Motor neuron (in vitro differentiated cells): Measurements from ENCODE around the gene MCM3AP. TPM values are rescaled to one million over a fixed set of nuclear protein-coding genes. Genes with fewer than 3 reads are reported as not detected.

ENCODE experiments used
- ATAC-seq, 8 experiments: fragments of 200-7000 bp; cut with Tn5 transposase; replicated peaks in 6 of 8; 2 replicates each; pipeline ENCODE4 v1.8.0; 2021; ENCODE audit warnings: mild to moderate bottlenecking in 8 of 8, moderate library complexity in 8 of 8
- H3K27ac ChIP-seq, 2 donors: fragments of 250-450 bp; sonication (Bioruptor Pico); 2 replicates each; pipeline ENCODE4 v1.9.0; 2021; ENCODE audit warnings: antibody characterized with exemption in 2 of 2, mild to moderate bottlenecking in 2 of 2, moderate library complexity in 1 of 2
- H3K4me1 ChIP-seq, 2 donors: fragments of 250-450 bp; sonication (Bioruptor Pico); replicated peaks in 1 of 2; 2 replicates each; pipeline ENCODE4 v1.6.1; 2021; ENCODE audit warnings: antibody characterized with exemption in 2 of 2, mild to moderate bottlenecking in 2 of 2, moderate library complexity in 1 of 2
- H3K4me3 ChIP-seq, 5 donors: fragments of 250-450 bp; sonication (Bioruptor Pico); 2 replicates each; pipeline ENCODE4 v1.9.0; 2021; ENCODE audit warnings: antibody characterized with exemption in 5 of 5, mild to moderate bottlenecking in 5 of 5, moderate library complexity in 4 of 5
- WGBS, 10 experiments: fragments of 450-650 bp; shearing (Covaris generic); methylation state at CpG; one replicate each; pipeline ENCODE4 v1.0.0; 2022; 5-methylcytosine and 5-hydroxymethylcytosine counted together
- in situ Hi-C, 9 experiments: fragments of 400-800 bp; cut with MboI; loops; one replicate each; pipeline ENCODE4 v1.15.0; 2021; ENCODE audit warnings: low sequenced_read_pairs in 9 of 9, low pct_unique_long_range_greater_than_20kb in 2 of 9; ENCODE audit not compliant: unreplicated experiment in 9 of 9
- total RNA-seq, 8 experiments: library from RNA; unstranded; fragments of 300-600 nt; gene quantifications; 2 replicates each; pipeline versions ENCODE4 v1.2.3 to v1.2.4, GENCODE V29; 2022

The MCM3AP gene
- total RNA-seq, 8 experiments from 2014 or later, result 41.5 to 99.3 (median 50.8) TPM

DNA sequence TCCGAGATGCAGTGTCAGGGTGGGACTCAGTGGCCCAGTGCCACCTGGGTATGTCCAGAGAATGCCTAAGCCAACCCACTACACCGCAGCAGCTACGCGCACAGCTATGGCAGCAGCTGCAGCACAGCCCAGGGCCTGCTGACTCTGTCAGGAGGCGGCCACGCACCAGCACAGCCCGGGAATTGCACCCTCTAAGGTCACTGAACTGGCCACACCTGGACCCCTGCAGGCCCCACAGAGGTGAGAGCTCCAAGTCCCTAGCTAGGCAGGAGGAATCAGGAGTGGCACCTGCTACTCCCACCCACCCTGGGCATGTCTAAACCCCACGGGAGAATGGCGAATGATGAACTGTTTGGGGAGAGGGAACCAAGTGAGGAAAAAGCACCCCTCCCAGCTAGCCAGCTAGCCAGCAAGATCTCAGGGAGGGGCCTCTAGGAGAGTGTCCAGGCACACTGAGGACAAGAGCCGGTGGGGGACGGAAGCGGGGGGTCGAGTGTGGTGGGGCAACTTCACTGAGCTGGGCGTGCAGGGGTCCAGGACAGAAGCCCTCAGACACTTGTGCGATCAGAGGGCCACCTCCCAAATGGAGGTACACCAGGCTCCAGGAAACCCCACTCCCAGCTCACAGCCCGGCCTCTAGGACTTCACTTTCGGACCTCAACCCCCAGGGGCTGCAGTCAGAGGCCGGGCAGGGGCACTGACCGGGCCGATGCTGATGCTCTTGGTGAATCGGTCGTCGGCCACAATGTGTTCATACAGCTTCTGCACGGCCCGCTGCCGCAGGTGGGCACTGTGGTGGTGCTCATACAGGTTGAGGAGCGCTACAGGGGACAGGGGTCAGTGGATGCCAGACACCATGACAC, 70.7 kb downstream of the MCM3AP start:
- 80 to 100% methylated on average over 1 to 2 of the region's 27 CpGs; no CpG with 5 or more reads in 8 of the 10 experiments for WGBS, 10 experiments
- Histone ChIP-seq H3K27ac (no peak overlapping the region), H3K4me1 (no peaks in the 10 kb centered on the region), H3K4me3 (no peak overlapping the region)
- in situ Hi-C loops, result no loop called here
- ATAC-seq, result peak in 1 of 8 experiments; percentile 6

DNA sequence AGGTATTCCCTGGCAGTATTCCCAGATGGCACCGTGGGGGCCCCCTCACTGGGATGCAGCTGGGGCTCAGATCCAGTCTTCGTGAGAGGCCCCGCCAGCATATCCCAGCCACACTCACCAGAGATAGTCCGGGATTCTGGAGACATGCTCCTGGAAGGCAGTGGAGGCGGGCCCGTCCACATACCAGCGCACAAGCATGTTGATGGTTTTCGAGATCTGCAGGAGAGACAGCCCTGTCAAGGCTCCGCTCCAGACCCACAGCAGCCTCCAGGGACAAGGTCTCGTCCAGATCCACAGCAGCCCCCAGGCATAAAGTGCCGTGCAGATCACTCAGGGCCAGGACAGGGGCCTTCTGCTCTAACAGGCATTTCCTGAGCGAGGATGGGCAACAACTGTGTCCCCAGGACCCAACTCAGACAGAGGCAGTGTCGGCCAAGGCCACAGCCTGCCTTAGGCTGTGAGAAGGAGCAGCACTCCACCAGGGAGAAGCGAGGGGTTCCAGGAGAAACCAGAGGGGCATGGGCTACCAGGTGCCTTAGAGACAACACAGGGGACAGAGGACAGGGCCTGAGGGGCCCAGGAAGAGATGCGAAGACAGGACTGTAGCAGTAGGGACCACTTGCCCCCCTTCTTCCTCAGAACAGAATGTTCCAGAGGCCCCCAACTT, 71.7 kb downstream of the MCM3AP start:
- WGBS, 10 experiments, result 60 to 100% (median 100%) methylated on average over 1 to 9 of the region's 15 CpGs; no CpG with 5 or more reads in 2 of the 10 experiments
- H3K4me1 ChIP-seq, result no peaks in the 10 kb centered on the region
- no peak overlapping the region for H3K27ac ChIP-seq
- in situ Hi-C loops, result no loop called here
- ATAC-seq, result no peak
- no peak overlapping the region for H3K4me3 ChIP-seq

DNA sequence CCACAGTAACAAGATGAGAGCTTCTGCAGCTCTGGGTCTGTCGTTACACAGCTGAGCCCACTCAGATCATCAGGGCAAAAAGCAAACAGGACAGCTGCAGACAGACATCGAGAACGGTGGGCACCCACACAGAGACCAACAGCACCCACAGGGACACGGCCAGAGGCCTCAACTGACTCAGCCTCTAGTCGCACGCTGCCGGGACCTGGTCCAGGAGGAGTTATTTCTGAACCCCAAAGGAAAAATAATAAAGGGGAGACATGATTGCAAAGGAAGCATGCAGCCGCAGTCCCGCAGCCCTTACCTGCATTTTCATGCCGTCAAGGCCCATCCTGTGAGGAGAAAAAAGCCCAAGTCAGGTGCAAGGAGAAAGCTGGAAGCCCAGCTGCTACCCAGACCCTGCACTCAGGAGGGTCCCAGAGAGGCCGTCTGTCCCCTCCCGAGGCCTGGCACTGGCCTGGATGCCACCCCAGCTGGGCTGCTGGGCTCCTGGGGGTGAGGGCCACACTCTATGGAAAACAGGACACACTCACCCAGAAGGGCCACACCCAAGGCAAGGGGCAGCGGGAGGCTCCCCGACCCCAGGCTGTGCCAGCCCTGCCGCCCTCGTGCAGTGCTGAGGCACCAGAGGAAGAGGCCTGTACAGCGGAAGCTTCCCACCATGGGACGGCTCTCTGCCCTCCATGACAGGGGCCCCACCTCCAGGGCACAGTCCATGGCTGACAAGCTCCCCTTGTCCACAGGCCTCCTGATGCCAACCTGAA, 72.5 kb downstream of the MCM3AP start:
- ATAC-seq, result no peak

DNA sequence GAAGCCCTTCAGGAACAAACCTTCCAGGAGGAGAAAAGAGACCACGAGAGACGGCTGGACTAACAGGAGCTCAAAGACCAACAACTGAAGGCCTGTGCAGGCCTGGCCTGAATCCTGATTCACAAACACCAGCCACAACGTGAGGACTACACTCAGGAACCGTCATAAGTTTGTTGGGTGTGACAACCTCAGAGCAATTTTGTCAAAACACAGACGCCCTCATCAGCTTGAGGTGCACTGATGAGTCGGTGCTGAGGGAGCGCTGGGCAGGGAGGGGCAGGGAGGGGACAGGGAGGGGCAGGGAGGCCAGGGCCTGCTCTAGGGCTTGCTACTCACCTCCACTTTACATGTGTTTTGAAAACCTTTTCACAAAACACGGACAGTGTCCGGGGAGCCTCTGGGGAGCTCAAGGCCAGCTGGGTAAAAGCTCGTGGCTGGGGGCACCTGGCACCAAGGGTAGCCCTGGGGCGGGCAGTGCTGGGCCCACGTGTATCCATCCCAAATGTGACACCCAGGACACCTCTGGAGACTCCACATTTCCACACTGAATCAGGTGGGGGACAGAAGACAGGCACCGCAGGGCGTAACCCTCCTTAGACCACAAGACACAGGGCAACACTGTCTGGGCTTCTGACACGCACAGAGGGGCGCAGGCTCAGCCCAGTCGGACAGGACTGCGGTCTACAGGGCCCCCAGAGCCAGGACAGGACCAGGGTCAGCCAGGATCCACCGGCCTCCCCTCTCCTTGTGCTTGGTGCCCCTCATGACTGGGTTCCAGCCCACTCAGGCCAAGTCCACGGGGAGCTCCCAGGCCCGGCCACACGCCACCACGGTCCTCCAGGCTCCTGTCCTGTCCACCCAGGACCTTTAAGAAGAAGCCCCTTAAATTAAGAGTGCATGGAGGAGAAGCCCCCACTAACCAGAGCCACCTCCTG, 73.4 kb downstream of the MCM3AP start:
- WGBS, 10 experiments, result 77 to 98% (median 87%) methylated on average over 1 to 8 of the region's 23 CpGs; no CpG with 5 or more reads in 3 of the 10 experiments
- peak in 2 of 8 experiments; percentile 12 to 26 for ATAC-seq
- Histone ChIP-seq H3K4me3 (no peak overlapping the region), H3K27ac (no peak overlapping the region), H3K4me1 (no peaks in the 10 kb centered on the region)
- in situ Hi-C loops, result no loop called here

More for the DNA sequence above, 72.5 kb downstream of the MCM3AP start:
- WGBS, 10 experiments, result 60 to 100% (median 97%) methylated on average over 1 to 11 of the region's 18 CpGs; no CpG with 5 or more reads in 2 of the 10 experiments
- in situ Hi-C loops, result no loop called here
- Histone ChIP-seq H3K4me1 (no peaks in the 10 kb centered on the region), H3K27ac (no peak overlapping the region), H3K4me3 (no peak overlapping the region)

DNA sequence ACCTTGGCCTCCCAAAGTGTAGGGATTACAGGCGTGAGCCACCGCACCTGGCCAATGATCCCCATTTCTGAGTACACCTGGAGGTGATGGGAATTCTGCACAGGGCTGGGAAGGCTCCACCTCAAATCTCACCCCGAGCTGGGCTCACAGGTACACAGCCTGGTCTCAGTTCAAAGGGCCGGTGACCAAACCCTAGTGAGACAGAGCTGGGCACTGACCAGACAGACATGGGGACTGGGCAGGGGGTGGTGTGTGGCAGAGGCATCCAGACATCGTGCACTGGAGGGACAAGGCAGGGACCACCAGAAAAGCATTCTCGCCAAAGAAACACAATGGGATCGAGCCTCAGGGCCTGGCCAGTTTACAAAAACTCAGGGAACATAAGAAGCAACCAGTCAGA, 74.0 kb downstream of the MCM3AP start:
- H3K4me3 ChIP-seq, result no peak overlapping the region
- WGBS, 10 experiments, result 87 to 100% (median 100%) methylated on average over 1 to 4 of the region's 7 CpGs; no CpG with 5 or more reads in 5 of the 10 experiments
- no peaks in the 10 kb centered on the region for H3K4me1 ChIP-seq
- in situ Hi-C loops, result no loop called here
- no peak for ATAC-seq
- H3K27ac ChIP-seq, result no peak overlapping the region

DNA sequence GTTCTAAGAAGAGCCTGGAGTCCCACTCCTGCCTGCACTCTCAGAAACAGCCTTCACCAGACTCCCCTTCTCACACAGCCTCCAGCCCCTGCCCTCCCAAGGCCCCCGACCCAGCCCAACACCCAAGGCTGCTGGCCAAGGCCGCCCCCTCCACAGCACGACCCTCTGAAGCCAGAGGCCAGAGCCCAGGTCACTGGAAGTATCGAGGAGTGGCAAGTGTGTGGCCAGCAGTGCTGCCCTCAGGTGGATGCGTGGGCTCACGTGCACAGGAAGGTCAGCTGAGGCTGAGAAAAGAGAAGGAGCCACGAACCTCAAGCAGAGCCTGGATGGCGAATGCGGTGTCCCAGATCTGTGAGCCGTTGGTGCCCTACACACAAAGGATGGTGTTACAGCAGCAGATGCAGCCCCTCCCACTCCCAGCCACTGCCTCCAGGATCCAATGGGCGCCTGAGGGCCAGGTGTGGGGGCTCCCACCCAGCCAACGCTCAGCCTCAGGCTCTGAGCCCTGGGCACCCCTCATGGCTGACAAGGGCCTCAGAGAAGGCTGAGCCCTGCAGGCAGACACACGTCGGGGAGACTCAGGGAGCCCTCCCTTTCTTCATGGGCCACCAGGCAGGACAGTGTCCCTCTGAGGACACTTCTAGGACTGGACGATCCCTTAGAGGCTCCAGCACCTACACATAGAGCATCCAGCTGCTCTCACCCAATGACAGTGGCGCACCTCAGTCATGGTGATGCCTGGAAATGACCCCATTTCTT, 74.9 kb downstream of the MCM3AP start:
- Histone ChIP-seq H3K4me3 (no peak overlapping the region), H3K27ac (no peak overlapping the region), H3K4me1 (no peaks in the 10 kb centered on the region)
- in situ Hi-C loops, result no loop called here
- peak in 1 of 8 experiments; percentile 7 for ATAC-seq
- 88 to 100% (median 95%) methylated on average over 1 to 5 of the region's 16 CpGs; no CpG with 5 or more reads in 7 of the 10 experiments for WGBS, 10 experiments

DNA sequence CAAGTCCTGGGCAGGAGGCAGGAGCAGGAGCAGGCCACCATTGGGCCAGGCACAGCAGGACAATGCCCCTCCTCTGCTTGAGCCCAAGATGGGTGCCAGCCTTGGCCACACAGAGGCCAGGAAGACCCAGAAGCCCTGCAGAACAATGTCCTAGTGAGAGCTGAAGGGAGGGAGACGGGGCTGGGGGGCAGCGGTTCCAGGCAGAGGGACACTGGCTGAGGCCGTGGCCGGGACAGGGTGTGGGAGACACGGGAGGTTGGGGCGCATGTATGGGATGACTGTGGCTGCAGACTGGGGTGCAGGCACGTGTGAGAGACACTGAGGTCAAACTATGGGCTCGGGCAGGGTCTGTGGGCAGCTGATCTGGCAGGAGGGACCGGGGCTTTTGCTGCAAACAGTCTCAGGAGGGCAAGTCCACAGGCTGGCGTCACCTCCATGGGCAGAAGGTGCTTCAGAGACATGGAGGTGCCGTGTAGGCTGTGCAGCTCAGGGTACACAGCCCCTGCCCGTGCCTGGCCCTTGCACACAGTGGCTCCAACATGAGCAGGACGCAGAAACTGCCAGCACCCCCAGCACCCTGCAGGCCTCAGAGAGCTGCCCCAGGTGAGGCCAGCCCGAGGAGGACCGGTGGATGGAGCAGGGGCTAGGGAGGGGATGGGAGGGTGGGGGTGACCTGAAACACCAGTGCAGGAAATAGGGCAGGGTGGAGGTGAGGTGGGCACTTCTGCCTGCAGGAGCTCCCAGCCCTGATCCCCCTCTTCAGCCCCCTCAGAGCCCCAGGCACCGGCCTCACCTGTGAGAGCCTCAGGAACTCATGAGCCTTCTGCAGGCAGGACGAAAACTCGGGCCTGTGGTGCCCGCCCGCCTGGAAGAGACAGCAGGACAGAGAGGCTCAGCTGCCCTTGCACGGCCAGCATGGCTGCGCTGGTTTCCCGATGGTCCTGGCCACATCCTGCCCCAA, 76.4 kb downstream of the MCM3AP start:
- in situ Hi-C loops, result no loop called here
- Histone ChIP-seq H3K4me1 (no peaks in the 10 kb centered on the region), H3K27ac (no peak overlapping the region), H3K4me3 (no peak overlapping the region)
- 92 to 100% (median 97%) methylated on average over 1 to 6 of the region's 23 CpGs; no CpG with 5 or more reads in 6 of the 10 experiments for WGBS, 10 experiments
- ATAC-seq, result peak in 1 of 8 experiments; percentile 8

DNA sequence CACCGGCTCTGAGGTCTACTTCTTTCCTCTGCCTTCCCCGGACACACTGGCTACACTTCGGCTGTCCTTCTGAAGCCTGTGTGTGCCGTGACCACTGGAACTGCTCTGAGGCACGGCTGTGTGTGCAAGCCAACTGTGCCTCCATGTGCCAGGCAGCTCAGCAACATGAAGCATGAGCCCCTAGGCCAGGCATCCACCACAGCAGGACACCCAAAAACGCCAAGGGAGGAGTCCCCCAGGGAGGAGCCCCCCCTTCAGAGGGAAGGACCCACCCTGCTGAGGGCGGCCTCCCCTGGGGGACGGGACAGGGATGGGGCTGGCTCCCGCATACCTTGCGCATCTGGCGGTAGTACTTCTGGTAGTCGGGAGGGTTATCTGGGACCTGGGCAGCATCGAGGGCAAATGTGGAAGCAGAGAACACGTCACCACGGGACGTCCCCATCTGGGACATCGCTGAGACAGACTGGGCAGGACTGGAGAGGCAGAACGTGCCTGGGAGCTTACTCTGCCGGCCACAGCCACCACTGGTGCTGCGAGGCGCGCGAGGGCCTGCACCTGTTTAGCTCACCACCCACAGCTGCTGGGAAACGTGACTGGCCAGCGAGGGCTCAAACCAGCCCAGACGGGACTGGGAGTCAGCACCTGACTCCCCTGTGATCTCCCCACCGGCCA, 77.4 kb downstream of the MCM3AP start:
- in situ Hi-C loops, result no loop called here
- H3K4me3 ChIP-seq, result no peak overlapping the region
- H3K4me1 ChIP-seq, result no peaks in the 10 kb centered on the region
- 80 to 100% (median 90%) methylated on average over 1 to 18 of the region's 27 CpGs; no CpG with 5 or more reads in 5 of the 10 experiments for WGBS, 10 experiments
- ATAC-seq, result peak in 1 of 8 experiments; percentile 5
- no peak overlapping the region for H3K27ac ChIP-seq

DNA sequence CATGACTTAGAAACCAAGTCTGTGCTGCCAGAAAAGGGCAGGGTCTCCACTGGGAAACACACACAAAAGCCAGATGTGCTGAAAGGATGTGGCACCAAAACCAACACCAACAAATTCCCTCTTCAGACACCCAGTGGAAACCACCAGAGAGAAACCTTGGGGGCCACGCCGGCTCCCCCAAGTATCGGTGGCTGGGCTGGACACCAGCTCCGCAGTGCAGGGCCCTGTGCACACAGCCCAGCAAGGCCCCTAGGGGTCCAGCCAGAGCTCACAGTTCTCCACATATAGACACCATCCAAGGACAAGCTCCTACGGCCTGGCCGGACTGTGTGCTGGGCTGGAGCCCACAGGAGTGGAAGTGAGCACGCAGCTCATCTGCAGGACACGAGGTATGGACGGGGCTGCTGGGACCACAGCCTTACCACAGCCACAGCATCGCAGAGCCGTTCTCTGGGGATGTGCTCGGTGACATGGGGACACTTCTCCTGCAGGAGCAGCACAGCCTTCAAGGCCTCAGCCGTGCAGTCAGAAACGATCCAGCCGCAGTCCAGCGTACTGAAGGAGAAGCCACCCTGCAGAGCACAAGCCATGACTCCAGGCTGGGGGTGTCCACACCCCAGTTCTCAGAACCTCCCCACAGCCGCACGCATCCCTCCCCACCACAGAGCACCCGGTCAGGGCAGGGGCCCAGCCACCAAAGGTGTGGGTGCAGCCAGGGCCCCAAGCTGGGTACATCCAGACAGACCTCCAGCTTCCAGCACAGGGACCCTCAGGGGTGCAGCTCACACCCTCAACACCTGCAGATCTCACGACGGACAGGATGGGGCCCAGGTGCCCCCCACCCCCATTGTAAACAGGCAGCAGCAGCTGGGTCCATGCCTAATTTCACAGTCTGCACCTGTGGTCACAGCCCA, 78.1 kb downstream of the MCM3AP start:
- in situ Hi-C loops, result no loop called here
- no peak overlapping the region for H3K27ac ChIP-seq
- peak in 2 of 8 experiments; percentile 7 to 22 for ATAC-seq
- WGBS, 10 experiments, result 95 to 100% (median 98%) methylated on average over 1 to 5 of the region's 21 CpGs; no CpG with 5 or more reads in 4 of the 10 experiments
- H3K4me3 ChIP-seq, result no peak overlapping the region
- H3K4me1 ChIP-seq, result no peaks in the 10 kb centered on the region
